Measurements from ENCODE around the gene ACTL10.

- TF ChIP-seq, protein P1, sequence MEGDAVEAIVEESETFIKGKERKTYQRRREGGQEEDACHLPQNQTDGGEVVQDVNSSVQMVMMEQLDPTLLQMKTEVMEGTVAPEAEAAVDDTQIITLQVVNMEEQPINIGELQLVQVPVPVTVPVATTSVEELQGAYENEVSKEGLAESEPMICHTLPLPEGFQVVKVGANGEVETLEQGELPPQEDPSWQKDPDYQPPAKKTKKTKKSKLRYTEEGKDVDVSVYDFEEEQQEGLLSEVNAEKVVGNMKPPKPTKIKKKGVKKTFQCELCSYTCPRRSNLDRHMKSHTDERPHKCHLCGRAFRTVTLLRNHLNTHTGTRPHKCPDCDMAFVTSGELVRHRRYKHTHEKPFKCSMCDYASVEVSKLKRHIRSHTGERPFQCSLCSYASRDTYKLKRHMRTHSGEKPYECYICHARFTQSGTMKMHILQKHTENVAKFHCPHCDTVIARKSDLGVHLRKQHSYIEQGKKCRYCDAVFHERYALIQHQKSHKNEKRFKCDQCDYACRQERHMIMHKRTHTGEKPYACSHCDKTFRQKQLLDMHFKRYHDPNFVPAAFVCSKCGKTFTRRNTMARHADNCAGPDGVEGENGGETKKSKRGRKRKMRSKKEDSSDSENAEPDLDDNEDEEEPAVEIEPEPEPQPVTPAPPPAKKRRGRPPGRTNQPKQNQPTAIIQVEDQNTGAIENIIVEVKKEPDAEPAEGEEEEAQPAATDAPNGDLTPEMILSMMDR (IDR thresholded peaks at IDR 0.05; ENCODE audit: insufficient read depth, low read depth, low read length): no peak
- no peak for TF ChIP-seq EZH2 (IDR thresholded peaks at IDR 0.05; ENCODE audit: insufficient read depth, low read length)
Measured at GRCh38 chr20:33647603-33648395, 18.9 kb upstream of the ACTL10 start.

Data from astrocyte (in vitro differentiated cells and primary cell).